Ascending aorta (tissue), 2 donors: ENCODE results near the gene TNFRSF8. TPM values are rescaled to one million over a fixed set of nuclear protein-coding genes. Genes with fewer than 3 reads are reported as not detected.

Experiments used
- DNase-seq, 2 donors: peaks; one replicate each; pipeline ENCODE4 v3.0.0-alpha.2; 2019; ENCODE audit warnings: low spot score in 2 of 2
- H3K27ac ChIP-seq, 2 donors: fragments of 200-600 bp; sonication (generic); one replicate each; pipeline ENCODE4 v1.5.1; 2016 to 2017; ENCODE audit warnings: mild to moderate bottlenecking in 1 of 2
- H3K27me3 ChIP-seq: fragments of 200-600 bp; sonication (generic); one replicate; pipeline ENCODE4 v1.5.1; 2017
- H3K36me3 ChIP-seq, 2 donors: fragments of 200-600 bp; sonication (generic); one replicate each; pipeline ENCODE4 v1.5.1; 2016
- H3K4me1 ChIP-seq, 2 donors: fragments of 200-600 bp; sonication (generic); one replicate each; pipeline ENCODE4 v1.5.1; 2016 to 2017; ENCODE audit warnings: mild to moderate bottlenecking in 1 of 2
- H3K4me3 ChIP-seq, 2 donors: fragments of 200-600 bp; sonication (generic); one replicate each; pipeline ENCODE4 v1.5.1; 2016 to 2017; ENCODE audit warnings: mild to moderate bottlenecking in 1 of 2
- H3K9me3 ChIP-seq, 2 donors: fragments of 200-600 bp; sonication (generic); one replicate each; pipeline ENCODE4 v1.5.1; 2016
- intact Hi-C: fragments of 100-400 bp; cut with DNase I; formaldehyde crosslinking; loops from one replicate; pipeline ENCODE4 v1.15.1; 2023
- total RNA-seq: library from RNA; depleted of rRNA; stranded (reverse); fragments of >200 nt; gene quantifications from one replicate; pipeline ENCODE4 v1.1.0, GENCODE V29; 2016
- TF ChIP-seq, protein P1 (sequence below), 3 experiments: fragments of 200-600 bp in 2 of 3; fragments of 450-650 bp in 1 of 3; sonication (generic) in 2 of 3; IDR thresholded peaks; one replicate each; pipeline ENCODE4 v1.5.1; 2016 to 2019; ENCODE audit warnings: antibody characterized with exemption in 3 of 3, mild to moderate bottlenecking in 1 of 3, moderate library complexity in 1 of 3

The TNFRSF8 gene
- total RNA-seq, 1 donor from 2014 or later = 22.8 TPM

DNA sequence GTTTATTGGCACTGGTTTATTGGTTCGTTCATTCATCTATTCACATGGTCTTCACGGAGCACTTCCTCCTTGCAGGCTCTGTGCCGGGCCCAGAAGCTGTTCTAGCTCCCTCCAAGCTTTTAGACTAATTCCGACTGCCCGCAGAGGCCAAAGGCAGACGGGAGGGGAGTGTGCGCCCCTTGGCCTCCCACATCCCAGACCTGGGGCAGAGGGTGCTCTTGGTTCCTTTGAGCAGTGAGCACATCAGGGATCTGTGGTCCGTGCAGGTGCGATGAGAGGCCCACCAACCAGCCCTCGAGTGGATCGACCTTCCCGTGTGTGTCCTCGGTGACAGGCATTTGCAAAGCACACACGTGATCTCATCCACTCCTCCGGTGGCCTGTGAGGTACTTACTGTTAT is 65.0 kb downstream of the TNFRSF8 start:
- Histone ChIP-seq H3K27me3 (no peaks in the 10 kb centered on the region), H3K4me3 (no peak overlapping the region), H3K27ac (no peak overlapping the region), H3K36me3 (no peaks in the 10 kb centered on the region), H3K9me3 (no peaks in the 10 kb centered on the region), H3K4me1 (peaks cover 0 to 4% of the 10 kb centered on the region in 2 donors)
- TF ChIP-seq, protein P1, sequence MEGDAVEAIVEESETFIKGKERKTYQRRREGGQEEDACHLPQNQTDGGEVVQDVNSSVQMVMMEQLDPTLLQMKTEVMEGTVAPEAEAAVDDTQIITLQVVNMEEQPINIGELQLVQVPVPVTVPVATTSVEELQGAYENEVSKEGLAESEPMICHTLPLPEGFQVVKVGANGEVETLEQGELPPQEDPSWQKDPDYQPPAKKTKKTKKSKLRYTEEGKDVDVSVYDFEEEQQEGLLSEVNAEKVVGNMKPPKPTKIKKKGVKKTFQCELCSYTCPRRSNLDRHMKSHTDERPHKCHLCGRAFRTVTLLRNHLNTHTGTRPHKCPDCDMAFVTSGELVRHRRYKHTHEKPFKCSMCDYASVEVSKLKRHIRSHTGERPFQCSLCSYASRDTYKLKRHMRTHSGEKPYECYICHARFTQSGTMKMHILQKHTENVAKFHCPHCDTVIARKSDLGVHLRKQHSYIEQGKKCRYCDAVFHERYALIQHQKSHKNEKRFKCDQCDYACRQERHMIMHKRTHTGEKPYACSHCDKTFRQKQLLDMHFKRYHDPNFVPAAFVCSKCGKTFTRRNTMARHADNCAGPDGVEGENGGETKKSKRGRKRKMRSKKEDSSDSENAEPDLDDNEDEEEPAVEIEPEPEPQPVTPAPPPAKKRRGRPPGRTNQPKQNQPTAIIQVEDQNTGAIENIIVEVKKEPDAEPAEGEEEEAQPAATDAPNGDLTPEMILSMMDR (IDR thresholded peaks at IDR 0.05) = no peak
- intact Hi-C loops = no loop called here
- DNase-seq = no peak

DNA sequence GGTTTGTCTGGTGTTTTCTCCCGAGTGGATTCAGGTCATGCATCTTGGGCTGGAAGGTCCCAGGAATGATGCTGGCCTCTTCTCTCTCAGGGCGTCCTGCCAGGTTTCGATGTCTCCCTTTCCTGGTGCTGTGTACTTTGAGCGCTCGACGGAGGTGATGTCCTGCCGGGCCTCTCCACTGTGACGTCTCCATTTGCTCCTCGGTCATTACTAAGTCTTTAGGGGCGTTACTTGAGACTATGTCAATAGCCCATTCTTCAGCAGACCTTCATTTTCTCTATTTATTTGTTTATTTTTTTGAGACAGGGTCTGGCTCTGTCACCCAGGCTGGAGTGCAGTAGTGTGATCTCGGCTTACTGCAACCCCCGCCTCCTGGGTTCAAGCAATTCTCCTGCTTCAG is 66.5 kb downstream of the TNFRSF8 start:
- no peak for DNase-seq
- Histone ChIP-seq H3K27me3 (no peaks in the 10 kb centered on the region), H3K9me3 (no peaks in the 10 kb centered on the region), H3K27ac (no peak overlapping the region), H3K4me1 (peaks cover 0 to 4% of the 10 kb centered on the region in 2 donors), H3K36me3 (no peaks in the 10 kb centered on the region), H3K4me3 (no peak overlapping the region)
- intact Hi-C loops = no loop called here
- TF ChIP-seq, protein P1 (IDR thresholded peaks at IDR 0.05) = no peak

DNA sequence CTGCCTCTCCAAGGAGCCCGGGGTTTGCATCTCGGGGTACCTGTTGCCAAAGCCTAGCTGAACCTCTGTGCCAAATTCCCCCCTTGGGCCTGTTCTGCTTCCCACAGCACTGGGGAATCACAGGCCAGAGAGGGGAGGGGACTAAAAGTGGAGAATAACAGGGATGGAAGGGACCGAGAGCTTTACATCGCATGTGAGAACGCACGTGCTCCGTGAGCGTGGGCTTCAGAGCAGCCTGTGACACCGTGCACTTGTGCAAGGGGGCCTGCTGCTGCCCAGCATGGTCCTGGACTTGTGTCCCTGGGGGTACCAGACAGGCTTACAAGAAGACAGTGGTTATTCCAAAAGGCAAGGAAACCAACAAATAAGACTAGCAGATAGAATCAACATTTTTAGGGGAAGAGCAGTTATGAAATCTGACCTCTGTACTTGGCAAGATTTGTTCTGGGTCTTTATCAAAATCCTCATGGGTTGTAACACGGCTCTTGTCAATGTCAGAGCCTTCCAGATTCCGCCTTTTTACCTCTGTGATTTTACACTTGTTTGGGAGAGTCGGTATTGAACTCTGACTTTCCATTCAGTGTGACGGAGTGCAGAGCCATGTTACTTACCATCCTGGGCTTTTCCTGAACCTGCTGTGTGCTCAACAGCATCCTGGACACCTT is 67.5 kb downstream of the TNFRSF8 start:
- no peak for DNase-seq
- peaks cover 0 to 1% of the 10 kb centered on the region in 2 donors for H3K4me1 ChIP-seq

DNA sequence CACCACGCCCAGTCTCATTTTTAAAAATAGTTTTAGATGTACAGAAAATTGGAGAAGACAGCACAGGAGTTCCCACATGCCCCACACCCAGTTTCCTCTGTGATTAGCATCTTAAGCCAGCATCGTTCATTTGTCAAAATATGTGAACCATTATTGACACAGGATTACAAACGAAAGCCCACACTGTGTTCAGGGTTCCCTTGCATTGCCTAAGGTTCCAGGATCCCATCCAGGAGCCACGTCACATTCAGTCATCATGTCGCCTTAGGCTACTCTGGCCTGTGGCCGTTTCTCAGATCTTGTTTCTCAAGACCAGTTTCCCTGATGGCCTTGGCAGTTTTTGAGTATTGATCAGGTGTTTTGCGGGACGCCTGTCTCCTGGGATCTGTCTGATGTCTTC is 69.0 kb downstream of the TNFRSF8 start:
- Histone ChIP-seq H3K36me3 (no peaks in the 10 kb centered on the region), H3K4me1 (peaks cover 0 to 4% of the 10 kb centered on the region in 2 donors), H3K27ac (no peak overlapping the region), H3K9me3 (no peaks in the 10 kb centered on the region), H3K4me3 (no peak overlapping the region), H3K27me3 (no peaks in the 10 kb centered on the region)
- TF ChIP-seq, protein P1 (IDR thresholded peaks at IDR 0.05) = no peak
- DNase-seq = no peak
- intact Hi-C loops = no loop called here

More for the DNA sequence above, 67.5 kb downstream of the TNFRSF8 start:
- TF ChIP-seq, protein P1 (IDR thresholded peaks at IDR 0.05) = no peak
- H3K4me3 ChIP-seq = no peak overlapping the region
- no peak overlapping the region for H3K27ac ChIP-seq
- no peaks in the 10 kb centered on the region for H3K9me3 ChIP-seq
- H3K27me3 ChIP-seq = no peaks in the 10 kb centered on the region
- intact Hi-C loops = no loop called here
- H3K36me3 ChIP-seq = no peaks in the 10 kb centered on the region

DNA sequence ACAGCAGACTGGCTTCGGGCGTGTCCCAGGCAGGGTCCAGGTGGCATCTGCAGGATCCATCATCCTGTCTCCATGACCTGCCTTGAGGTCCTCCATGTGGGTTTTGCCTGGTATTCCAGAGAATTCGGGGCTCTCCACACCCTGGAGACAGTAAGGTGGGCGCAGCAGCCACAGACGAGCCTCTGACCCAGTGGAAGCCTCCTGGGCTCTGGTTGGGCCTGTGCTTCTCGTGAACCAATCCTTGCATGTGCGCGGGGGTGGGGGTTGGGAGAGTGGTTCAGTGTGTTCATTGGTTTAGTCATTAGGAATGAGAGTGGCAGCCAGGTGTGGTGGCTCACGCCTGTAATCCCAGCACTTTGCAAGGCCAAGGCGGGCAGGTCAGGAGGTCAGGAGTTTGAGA is 71.6 kb downstream of the TNFRSF8 start:
- Histone ChIP-seq H3K4me3 (no peak overlapping the region), H3K27ac (no peak overlapping the region), H3K9me3 (no peaks in the 10 kb centered on the region), H3K36me3 (no peaks in the 10 kb centered on the region), H3K27me3 (no peaks in the 10 kb centered on the region), H3K4me1 (peaks cover 0 to 4% of the 10 kb centered on the region in 2 donors)
- DNase-seq = no peak
- TF ChIP-seq, protein P1 (IDR thresholded peaks at IDR 0.05) = no peak
- intact Hi-C loops = no loop called here
